ENCODE data around the gene GABRB2.
"Not testable (repeated sequence)": the region's sequence is repeated elsewhere in the genome, so short reads cannot be mapped to it uniquely, and the experiment has no call there.

Gene GABRB2

DNA sequence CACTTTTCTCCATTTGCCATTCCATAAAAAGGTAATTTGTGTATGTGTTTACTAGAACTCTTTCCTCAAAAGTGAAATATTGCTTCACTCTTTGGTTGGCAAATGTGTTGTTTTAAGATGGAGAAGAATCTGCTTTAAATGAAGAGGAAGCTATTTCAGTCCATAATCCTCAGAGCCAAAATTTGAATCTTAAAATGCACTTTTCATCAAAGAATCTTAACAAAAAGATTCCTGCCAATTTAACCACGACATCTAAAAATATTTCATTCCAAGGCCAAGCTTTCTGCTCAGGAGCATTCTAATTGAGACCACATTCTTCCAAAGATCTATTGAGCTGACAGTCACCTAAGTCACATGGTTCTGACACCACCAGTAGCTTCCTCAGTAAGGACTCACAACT, 7.5 kb downstream of the GABRB2 start:
- TF ChIP-seq, protein P1, sequence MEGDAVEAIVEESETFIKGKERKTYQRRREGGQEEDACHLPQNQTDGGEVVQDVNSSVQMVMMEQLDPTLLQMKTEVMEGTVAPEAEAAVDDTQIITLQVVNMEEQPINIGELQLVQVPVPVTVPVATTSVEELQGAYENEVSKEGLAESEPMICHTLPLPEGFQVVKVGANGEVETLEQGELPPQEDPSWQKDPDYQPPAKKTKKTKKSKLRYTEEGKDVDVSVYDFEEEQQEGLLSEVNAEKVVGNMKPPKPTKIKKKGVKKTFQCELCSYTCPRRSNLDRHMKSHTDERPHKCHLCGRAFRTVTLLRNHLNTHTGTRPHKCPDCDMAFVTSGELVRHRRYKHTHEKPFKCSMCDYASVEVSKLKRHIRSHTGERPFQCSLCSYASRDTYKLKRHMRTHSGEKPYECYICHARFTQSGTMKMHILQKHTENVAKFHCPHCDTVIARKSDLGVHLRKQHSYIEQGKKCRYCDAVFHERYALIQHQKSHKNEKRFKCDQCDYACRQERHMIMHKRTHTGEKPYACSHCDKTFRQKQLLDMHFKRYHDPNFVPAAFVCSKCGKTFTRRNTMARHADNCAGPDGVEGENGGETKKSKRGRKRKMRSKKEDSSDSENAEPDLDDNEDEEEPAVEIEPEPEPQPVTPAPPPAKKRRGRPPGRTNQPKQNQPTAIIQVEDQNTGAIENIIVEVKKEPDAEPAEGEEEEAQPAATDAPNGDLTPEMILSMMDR (IDR thresholded peaks at IDR 0.05): no peak
- no peak for TF ChIP-seq ZFX (IDR thresholded peaks at IDR 0.05; ENCODE audit: borderline replicate concordance)
- H3K27ac ChIP-seq: no peak overlapping the region

DNA sequence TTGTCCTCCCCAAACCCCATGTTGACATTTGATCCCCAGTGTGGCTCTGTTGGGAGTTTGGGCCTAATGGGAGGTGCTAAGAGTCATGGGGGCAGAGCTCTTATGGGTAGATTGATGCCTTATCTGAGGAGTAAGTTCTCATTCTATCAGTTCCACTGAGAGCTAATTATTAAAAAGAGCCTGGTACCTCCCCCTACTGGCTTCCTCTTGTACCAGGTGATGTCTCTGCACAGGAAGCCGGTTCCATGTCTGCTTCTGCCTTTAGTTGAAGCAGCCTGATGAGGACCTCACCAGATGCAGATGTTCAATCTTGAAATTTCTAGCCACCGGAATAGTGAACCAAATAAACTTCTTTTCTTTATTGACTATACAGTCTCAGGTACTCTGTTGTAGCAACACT, 10.8 kb downstream of the GABRB2 start:
- TF ChIP-seq ZFX (IDR thresholded peaks at IDR 0.05; ENCODE audit: borderline replicate concordance): no peak
- TF ChIP-seq, protein P1 (IDR thresholded peaks at IDR 0.05): peak; percentile 52
- no peak overlapping the region for H3K27ac ChIP-seq

DNA sequence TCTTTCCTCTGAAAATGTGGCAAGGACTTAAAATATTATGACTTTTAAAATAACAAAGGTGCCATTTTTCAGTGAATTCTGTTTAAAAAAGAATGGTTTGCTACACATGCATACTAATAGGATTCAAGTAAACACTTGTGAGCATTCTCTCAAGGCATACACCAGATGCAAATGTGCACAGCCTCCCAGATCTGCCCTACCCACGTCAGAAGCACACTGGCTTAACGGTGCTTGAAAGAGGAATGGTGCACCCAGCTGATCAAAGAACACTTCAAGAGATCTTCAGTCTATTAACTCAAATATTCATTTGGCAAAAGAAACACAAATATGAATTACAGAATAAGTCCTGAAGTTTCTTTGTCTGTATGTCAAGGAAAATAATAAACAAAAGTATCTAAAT, 15.8 kb downstream of the GABRB2 start:
- TF ChIP-seq, protein P1 (IDR thresholded peaks at IDR 0.05): no peak
- no peak overlapping the region for H3K27ac ChIP-seq

DNA sequence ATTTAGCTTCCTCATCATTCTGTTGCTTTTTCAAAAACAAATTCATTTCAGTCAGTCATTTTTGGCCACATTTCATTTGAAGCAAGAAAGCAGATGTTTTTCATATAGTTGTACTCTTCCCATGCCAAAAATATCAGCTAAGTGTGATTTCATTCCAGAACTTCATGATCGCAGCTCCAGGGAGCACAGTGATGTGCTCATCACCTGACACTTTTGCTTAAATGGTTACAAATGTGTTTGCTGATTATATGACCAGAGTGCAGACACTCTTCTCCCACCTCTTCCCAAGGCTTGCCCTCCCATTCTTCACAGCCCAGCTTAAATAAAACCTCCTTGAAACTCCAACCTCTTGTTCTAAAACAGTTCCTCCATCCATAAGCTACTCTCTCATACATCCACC, 32.6 kb downstream of the GABRB2 start:
- TF ChIP-seq ZFX (IDR thresholded peaks at IDR 0.05; ENCODE audit: borderline replicate concordance): no peak
- TF ChIP-seq, protein P1 (IDR thresholded peaks at IDR 0.05): no peak
- H3K27ac ChIP-seq: no peak overlapping the region

DNA sequence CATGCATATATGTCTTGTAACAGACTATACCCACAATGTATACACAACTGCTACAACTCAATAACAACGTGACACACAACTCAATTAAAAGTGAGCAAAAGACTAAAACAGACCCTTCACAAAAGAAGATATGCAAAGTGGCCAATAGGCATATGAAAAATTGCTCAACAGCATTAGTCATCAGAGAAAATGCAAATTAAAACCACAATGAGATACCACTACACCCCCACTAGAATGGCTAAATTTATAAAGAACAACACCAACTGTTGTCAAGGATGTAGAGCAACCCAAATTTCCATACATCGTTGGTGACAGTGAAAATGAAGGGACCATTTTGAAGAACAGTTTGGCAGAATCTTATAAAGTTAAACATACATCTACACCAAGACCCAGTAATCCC, 38.9 kb downstream of the GABRB2 start:
- H3K27ac ChIP-seq: no peak overlapping the region
- TF ChIP-seq ZFX (IDR thresholded peaks at IDR 0.05; ENCODE audit: borderline replicate concordance): no peak
- TF ChIP-seq, protein P1 (IDR thresholded peaks at IDR 0.05): no peak

DNA sequence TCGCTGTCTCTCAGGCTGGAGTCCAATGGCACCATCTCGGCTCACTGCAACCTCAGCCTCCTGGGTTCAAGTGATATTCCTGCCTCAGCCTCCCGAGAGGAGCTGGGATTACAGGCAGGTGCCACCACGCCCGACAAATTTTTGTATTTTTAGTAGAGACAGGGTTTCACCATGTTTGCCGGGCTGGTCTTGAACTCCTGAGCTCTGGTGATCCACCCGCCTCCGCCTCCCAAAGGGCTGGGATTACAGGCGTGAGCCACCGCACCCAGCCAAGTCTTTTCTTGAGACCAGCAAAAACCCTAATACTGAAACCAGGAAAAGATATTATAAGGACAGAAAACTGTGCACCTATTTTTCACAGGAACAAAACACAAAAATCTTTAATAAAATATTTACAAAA, 41.4 kb downstream of the GABRB2 start:
- H3K27ac ChIP-seq: not testable (repeated sequence)

DNA sequence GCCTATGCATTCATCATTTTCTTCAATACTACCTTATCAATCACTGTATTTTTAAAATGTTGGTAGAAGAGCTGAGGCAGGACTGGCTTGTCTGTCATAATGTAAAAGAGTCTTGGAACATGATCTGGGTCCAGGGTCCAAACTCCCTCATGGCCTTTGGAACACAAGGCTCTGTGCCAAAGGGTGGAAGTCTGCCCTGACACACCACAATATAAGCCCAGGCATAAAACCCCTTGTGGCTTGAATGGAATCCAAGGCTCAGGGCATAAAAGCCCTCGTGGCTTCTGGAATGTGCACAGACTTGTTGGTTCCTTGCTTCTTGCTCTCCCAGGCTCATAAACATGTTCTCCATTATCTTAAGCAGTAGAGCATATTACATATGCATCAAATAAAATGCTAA, 48.0 kb downstream of the GABRB2 start:
- TF ChIP-seq, protein P1 (IDR thresholded peaks at IDR 0.05): no peak
- no peak for TF ChIP-seq ZFX (IDR thresholded peaks at IDR 0.05; ENCODE audit: borderline replicate concordance)
- H3K27ac ChIP-seq: no peak overlapping the region

DNA sequence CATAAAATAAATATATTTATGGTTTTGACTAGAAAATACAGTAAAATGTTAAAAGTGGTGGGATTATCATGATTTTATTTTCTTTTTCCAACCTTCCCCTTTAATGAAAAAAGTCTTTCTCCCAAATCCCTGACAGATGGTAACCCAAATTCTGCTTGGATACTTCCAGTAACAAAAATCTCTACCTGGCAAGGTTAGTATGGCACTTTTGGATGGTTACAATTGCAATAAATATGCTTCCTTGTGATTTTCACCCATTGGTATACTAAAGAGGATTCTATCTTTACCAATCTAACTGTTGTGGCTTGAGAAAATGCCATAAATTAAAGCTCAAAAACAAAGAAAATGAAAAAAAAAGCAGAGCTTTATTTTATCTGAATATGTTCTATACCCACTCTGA, 62.8 kb downstream of the GABRB2 start:
- H3K27ac ChIP-seq: no peak overlapping the region
- no peak for TF ChIP-seq ZFX (IDR thresholded peaks at IDR 0.05; ENCODE audit: borderline replicate concordance)
- TF ChIP-seq, protein P1 (IDR thresholded peaks at IDR 0.05): no peak

Data from 22Rv1 (cell line).